GM08714 (cell line): ENCODE data around the gene AGPAT4.

ENCODE experiments used
- H3K4me3 ChIP-seq: fragments of 200-500 bp; sonication (Bioruptor generic); 2 replicates; pipeline ENCODE4 v1.5.1; 2014; ENCODE audit warnings: mild to moderate bottlenecking, low read length, inconsistent platforms
- ZNF274 ChIP-seq: IDR thresholded peaks from 2 replicates; pipeline ENCODE4 v1.6.1; 2012; ENCODE audit warnings: mild to moderate bottlenecking, low read depth, low read length

Gene AGPAT4

DNA sequence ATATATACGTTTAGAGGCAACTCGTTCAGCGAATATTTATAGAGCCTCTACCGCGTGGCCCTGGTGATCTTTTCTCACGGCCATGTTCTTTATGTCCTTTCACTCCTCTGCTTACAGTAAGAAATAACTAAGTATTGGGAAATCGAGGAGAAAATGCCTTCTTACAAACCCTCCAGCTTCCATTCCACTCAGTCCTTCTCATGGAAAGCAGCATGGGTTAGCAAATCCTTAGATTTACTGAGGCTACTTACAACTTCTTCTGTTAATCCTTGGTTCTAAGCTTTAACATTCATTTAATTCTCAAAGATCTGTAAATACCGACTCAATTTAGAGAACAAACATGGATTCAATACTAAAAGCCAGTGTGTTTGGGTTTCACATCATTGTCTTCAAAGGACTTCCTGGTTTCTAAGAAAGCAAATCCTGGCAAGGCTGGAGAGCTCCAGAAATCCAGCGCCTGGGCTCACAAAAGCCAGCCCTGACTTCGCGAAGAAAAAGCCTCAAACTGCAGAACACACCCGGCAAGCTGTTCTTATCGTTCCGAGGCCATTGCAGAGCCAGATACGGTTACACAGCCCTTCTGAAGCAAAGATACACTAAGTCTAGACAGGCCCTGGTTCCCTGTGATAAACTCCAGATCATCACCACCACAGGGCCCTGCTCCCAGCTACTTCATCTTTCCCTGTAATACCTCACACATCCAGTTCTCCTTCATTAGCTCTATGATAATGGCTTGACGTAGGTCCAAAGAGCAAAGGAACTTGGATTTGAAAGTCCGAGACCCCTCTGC is 19.2 kb downstream of the AGPAT4 start:
- H3K4me3 ChIP-seq, result no peak overlapping the region
- TF ChIP-seq ZNF274, result no peak

- no peak overlapping the region for H3K4me3 ChIP-seq
- no peak for TF ChIP-seq ZNF274
Measured at GRCh38 chr6:161254126-161254463, 19.8 kb downstream of the AGPAT4 start.

- TF ChIP-seq ZNF274, result no peak
- H3K4me3 ChIP-seq, result no peak overlapping the region
Measured at GRCh38 chr6:161251345-161251744, 22.5 kb downstream of the AGPAT4 start.

DNA sequence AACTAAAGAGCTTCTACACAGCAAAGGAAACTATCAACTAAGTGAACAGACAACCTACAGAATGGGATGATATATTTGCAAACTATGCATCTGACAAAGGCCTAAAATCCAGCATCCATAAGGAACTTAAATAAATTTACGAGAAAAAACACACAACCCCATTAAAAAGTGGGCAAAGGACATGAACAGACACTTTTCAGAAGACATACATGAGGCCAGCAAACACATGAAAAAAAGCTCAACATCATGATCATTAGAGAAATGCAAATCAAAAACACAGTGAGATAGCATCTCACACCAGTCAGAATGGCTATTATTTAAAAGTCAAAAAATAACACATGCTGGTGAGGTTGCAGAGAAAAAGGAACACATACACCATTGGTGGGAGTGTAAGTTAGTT is 24.5 kb downstream of the AGPAT4 start:
- TF ChIP-seq ZNF274, result no peak

DNA sequence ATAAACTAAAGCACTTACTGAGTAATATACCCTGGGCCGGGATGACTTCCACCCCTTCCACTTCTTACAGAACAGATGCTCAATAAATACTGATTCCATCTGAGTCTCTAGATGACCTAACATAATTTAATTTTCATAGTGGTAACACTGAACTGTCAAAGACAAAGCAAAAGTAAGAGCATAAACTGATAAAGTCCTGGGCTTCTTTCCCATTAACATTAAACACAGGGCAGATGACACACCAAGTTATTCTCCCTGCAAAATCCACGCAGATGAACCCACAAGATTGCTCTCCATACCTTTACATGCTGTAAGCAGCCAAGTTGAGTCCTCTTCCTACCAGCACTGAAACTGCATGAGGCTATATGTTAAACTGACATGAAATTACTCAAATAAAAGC is 27.1 kb downstream of the AGPAT4 start:
- no peak for TF ChIP-seq ZNF274
- no peak overlapping the region for H3K4me3 ChIP-seq

More for the DNA sequence above, 24.5 kb downstream of the AGPAT4 start:
- H3K4me3 ChIP-seq, result no peak overlapping the region

- TF ChIP-seq ZNF274, result no peak
- H3K4me3 ChIP-seq, result no peak overlapping the region
Measured at GRCh38 chr6:161245363-161245762, 28.5 kb downstream of the AGPAT4 start.

DNA sequence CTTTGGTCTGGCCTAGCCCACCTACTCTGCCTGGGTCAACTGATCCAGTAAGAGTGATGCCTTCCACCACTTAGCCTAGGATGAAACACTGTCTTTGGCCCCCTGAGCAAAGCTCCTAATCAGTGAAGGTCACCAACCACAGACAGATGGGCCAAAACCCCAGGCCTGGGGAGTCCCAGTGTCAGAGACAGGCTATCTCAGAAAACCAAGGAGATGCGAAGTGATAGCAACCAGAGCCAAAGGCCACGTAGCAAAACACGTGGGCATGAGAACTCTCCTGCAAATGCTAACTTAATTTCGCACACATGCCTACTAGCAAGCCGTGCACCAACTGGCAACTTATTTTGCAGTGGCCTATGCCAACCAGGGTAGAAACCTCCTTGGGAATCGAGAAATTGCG is 29.1 kb downstream of the AGPAT4 start:
- no peak overlapping the region for H3K4me3 ChIP-seq
- no peak for TF ChIP-seq ZNF274

DNA sequence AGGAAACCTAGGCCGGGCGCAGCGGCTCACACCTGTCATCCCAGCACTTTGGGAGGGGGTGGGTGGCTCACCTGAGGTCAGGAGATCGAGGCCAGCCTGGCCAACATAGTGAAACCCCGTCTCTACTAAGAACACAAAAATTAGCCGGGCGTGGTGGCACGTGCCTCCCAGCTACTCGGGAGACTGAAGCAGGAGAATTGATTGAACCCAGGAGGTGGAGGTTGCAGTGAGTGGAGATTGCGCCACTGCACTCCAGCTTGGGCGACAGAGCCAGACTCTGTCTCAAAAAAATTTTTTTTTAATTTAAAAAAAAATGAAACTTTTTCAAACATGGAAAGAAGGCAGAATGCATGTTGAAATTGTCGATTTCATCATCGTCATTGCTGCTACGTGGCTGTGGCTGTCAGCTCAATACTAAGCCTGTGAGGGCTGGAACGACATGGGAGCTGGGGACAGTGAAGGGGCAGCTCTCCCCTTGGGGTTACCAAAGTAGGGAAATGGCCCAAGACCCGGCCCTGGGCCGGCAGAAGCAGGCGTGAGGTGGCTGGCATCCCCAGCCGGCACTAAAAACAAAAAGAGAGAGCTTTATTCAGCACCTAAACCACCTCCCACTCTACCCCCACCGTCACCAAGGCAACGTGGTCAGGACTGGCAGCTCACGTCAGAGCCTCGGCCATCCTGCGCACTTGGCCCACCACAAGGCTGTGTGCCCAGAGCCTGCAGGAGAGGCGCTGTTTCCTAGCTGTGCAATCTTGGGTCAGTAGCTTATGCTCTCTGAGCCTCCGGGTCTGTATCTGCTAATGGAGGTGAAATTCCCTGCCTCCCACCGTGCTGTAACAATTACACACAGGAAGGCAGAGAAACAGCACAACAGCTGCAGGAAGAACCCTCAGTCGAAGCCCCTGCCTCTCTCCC is 30.8 kb downstream of the AGPAT4 start:
- no peak for TF ChIP-seq ZNF274
- H3K4me3 ChIP-seq, result no peak overlapping the region

DNA sequence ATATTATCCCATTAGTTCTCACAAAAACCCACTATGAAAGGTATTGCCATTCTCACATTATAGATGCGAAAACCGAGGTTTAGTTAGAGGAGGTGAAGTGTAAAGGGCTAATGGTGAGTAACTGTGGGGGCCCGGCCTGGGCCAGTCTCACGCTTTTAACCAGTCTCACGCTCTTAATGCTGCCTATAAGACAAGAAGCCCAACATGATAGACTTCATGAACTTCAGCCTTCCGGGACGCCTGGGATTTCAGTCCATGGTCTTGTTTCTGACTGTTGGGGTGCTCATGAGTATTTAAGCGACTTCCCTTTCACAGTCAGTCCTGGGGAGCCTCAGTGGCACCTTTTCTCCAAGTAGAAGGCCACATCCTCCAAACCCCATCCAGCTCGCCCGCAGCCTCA is 31.7 kb downstream of the AGPAT4 start:
- no peak for TF ChIP-seq ZNF274
- H3K4me3 ChIP-seq, result no peak overlapping the region

GRCh38 chr6:161239001-161239400 is 34.9 kb downstream of the AGPAT4 start:
- H3K4me3 ChIP-seq, result no peak overlapping the region
- no peak for TF ChIP-seq ZNF274

- H3K4me3 ChIP-seq, result no peak overlapping the region
- TF ChIP-seq ZNF274, result no peak
Measured at GRCh38 chr6:161238500-161238899, 35.4 kb downstream of the AGPAT4 start.

- TF ChIP-seq ZNF274, result no peak
Measured at GRCh38 chr6:161238081-161238480, 35.8 kb downstream of the AGPAT4 start.

DNA sequence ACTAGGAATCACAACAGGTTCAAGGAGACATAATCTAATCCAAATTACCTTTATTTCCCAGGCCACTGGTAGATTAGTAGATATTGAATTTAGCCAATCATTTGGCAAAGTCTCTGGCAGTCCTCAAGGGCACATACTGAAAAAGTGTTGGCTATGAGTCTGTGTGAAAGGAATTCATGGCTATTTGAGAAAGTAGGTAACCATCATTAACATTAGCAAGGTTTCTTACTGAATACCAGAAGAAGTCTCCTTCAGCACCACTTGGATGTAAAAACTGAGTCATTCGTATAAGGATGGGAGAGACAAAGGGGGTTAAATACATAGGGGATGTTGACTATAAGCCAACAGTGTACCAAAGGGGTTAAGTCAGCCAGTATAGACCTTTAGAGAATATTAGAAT is 36.7 kb downstream of the AGPAT4 start:
- no peak overlapping the region for H3K4me3 ChIP-seq
- no peak for TF ChIP-seq ZNF274

More at GRCh38 chr6:161238081-161238480, 35.8 kb downstream of the AGPAT4 start:
- no peak overlapping the region for H3K4me3 ChIP-seq

DNA sequence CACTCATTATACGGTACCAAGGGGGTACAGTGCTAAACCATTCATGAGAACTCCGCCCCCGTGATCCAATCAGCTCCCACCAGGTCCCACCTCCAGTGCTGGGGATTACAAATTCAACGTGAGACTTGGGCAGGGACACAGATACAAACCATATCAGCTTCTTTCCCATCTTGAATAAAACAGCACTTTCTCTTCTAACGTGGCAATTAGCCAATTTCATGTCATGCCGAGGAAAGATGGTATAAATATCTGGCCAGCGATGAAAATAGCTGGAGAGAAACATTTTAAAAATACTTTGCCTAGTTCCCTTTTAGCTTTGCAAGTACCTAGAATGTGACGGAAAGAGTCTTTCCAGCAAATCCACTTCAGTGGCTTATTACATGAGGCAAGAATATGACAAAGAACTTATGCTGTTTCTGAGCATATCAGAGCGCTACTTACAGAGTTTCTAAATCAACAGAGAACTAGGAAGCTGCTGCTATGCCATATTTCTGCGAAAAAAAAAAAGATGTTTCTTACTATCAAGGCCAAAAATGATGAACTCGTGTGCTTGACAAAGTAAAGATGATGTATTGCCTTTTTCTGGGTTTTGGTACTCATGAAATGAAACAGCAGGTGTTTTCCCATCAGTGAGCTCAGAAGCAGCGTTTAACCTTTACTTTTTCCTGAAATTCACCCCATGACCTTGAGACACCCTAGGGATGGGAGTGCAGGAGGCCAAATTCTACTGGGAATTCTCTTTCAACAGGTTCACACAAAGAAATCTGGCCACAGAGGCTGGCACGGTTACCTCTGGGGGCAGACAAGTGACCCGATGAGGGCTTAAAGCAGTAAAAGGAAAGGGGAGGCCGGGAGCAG is 37.9 kb downstream of the AGPAT4 start:
- no peak for TF ChIP-seq ZNF274
- no peak overlapping the region for H3K4me3 ChIP-seq

- no peak for TF ChIP-seq ZNF274
- H3K4me3 ChIP-seq, result no peak overlapping the region
Measured at GRCh38 chr6:161233986-161234661, 39.7 kb downstream of the AGPAT4 start.
